Hepatocyte (in vitro differentiated cells): ENCODE data around the gene WNT7A. TPM values are rescaled to one million over a fixed set of nuclear protein-coding genes. Genes with fewer than 3 reads are reported as not detected.

Experiments
- DNase-seq: peaks from one replicate; pipeline ENCODE4 v3.0.0-alpha.2; 2016; ENCODE audit warnings: low spot score
- H2AFZ ChIP-seq: fragments of 200-600 bp; sonication (generic); 2 replicates; pipeline ENCODE4 v1.6.0; 2016; ENCODE audit warnings: antibody characterized with exemption, mild to moderate bottlenecking
- H3K27ac ChIP-seq: fragments of 200-600 bp; sonication (generic); 2 replicates; pipeline ENCODE4 v1.5.1; 2016; ENCODE audit warnings: mild to moderate bottlenecking
- H3K27me3 ChIP-seq: fragments of 200-600 bp; sonication (generic); 2 replicates; pipeline ENCODE4 v1.6.1; 2016
- H3K36me3 ChIP-seq: fragments of 200-600 bp; sonication (generic); replicated peaks from 2 replicates; pipeline ENCODE4 v1.5.1; 2016; ENCODE audit warnings: low read depth; ENCODE audit not compliant: insufficient read depth
- H3K4me1 ChIP-seq: fragments of 200-600 bp; sonication (generic); 2 replicates; pipeline ENCODE4 v1.5.1; 2016; ENCODE audit warnings: mild to moderate bottlenecking, moderate library complexity; ENCODE audit not compliant: insufficient read depth
- H3K4me2 ChIP-seq: fragments of 200-600 bp; sonication (generic); 2 replicates; pipeline ENCODE4 v1.6.0; 2016
- H3K4me3 ChIP-seq: fragments of 200-600 bp; sonication (generic); 2 replicates; pipeline ENCODE4 v1.5.1; 2016; ENCODE audit warnings: mild to moderate bottlenecking
- H3K79me2 ChIP-seq: fragments of 200-600 bp; sonication (generic); 2 replicates; pipeline ENCODE4 v1.6.0; 2017; ENCODE audit warnings: mild to moderate bottlenecking
- H3K9me2 ChIP-seq: fragments of 200-600 bp; sonication (generic); replicated peaks from 2 replicates; pipeline ENCODE4 v1.6.0; 2017; ENCODE audit warnings: mild to moderate bottlenecking; ENCODE audit not compliant: insufficient read depth
- H3K9me3 ChIP-seq: fragments of 200-600 bp; sonication (generic); 2 replicates; pipeline ENCODE4 v1.5.1; 2016; ENCODE audit warnings: low read depth, mild to moderate bottlenecking
- H4K20me1 ChIP-seq: fragments of 200-600 bp; sonication (generic); 2 replicates; pipeline ENCODE4 v1.6.0; 2016; ENCODE audit warnings: mild to moderate bottlenecking; ENCODE audit not compliant: insufficient read depth, poor library complexity, severe bottlenecking
- EZH2 ChIP-seq: fragments of 200-600 bp; sonication (generic); IDR thresholded peaks from 2 replicates; pipeline ENCODE4 v1.6.1; 2016; ENCODE audit warnings: antibody characterized with exemption, mild to moderate bottlenecking, borderline replicate concordance
- EZH2phosphoT487 ChIP-seq: fragments of 200-600 bp; sonication (generic); IDR thresholded peaks from one replicate; pipeline ENCODE4 v1.6.1; 2018; ENCODE audit warnings: antibody characterized with exemption, mild to moderate bottlenecking, low read depth, moderate library complexity; ENCODE audit not compliant: unreplicated experiment, severe bottlenecking
- WGBS: methylation state at CpG from one replicate; pipeline ENCODE4 v1.1.6; 2016; ENCODE audit warnings: low lambda C conversion rate; ENCODE audit errors: missing lambda C conversion rate; 5-methylcytosine and 5-hydroxymethylcytosine counted together
- polyA plus RNA-seq: library from polyadenylated mRNA; unstranded; fragments of >200 nt; fragmentation: Nextera tagmentation; extraction: Ambion mirVana; gene quantifications from 2 replicates; pipeline ENCODE4 v1.2.1, GENCODE V29; 2016
- total RNA-seq: library from RNA; depleted of rRNA; stranded (reverse); fragments of >200 nt; gene quantifications from 2 replicates; pipeline ENCODE4 v1.2.3, GENCODE V29; 2014
- TF ChIP-seq, protein P1 (sequence below): fragments of 200-600 bp; sonication (generic); IDR thresholded peaks from 2 replicates; pipeline ENCODE4 v1.5.1; 2016; ENCODE audit warnings: antibody characterized with exemption, mild to moderate bottlenecking; ENCODE audit not compliant: poor library complexity

Gene WNT7A
- total and polyA plus RNA-seq, 2 experiments from 2014 or later = 0.04 to 0.13 TPM

DNA sequence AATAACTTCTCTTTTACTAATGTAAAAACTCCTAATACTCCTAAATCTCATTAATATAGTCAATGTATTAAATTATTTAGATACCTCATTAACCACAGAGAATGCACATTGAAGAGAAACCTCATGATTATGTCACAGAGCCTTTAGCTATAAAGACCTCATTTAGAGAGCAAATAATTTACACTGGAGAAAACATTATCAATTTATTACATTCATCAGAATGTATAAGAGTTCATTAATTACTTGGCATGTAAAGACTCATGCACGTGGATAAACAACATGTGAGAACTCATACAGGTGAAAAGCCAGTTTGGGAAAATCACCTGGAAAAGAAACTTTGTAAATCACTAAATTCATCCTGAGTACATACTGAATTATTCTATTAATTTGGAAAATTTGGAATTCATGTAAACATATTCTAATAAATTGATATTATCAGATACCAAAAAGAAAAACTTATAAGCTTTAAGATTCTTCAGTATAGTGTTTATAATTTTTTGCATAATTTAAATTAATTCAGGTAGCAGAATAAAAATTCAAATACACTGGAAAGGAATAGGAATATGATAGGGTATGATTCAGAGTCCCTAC is 22.9 kb upstream of the WNT7A start:
- Histone ChIP-seq H4K20me1 (no peaks in the 10 kb centered on the region), H3K27me3 (no peaks in the 10 kb centered on the region), H3K27ac (no peak overlapping the region), H3K36me3 (no peaks in the 10 kb centered on the region), H3K79me2 (no peaks in the 10 kb centered on the region), H3K4me2 (no peak overlapping the region), H3K9me3 (peaks cover 24% of the 10 kb centered on the region), H3K9me2 (no peaks in the 10 kb centered on the region), H3K4me1 (no peaks in the 10 kb centered on the region), H2AFZ (no peak overlapping the region), H3K4me3 (no peak overlapping the region)
- WGBS = 80% methylated on average over 1 of the region's 1 CpG
- no peak for DNase-seq
- TF ChIP-seq EZH2phosphoT487 (no peak), EZH2 (no peak)
- TF ChIP-seq, protein P1, sequence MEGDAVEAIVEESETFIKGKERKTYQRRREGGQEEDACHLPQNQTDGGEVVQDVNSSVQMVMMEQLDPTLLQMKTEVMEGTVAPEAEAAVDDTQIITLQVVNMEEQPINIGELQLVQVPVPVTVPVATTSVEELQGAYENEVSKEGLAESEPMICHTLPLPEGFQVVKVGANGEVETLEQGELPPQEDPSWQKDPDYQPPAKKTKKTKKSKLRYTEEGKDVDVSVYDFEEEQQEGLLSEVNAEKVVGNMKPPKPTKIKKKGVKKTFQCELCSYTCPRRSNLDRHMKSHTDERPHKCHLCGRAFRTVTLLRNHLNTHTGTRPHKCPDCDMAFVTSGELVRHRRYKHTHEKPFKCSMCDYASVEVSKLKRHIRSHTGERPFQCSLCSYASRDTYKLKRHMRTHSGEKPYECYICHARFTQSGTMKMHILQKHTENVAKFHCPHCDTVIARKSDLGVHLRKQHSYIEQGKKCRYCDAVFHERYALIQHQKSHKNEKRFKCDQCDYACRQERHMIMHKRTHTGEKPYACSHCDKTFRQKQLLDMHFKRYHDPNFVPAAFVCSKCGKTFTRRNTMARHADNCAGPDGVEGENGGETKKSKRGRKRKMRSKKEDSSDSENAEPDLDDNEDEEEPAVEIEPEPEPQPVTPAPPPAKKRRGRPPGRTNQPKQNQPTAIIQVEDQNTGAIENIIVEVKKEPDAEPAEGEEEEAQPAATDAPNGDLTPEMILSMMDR = no peak

DNA sequence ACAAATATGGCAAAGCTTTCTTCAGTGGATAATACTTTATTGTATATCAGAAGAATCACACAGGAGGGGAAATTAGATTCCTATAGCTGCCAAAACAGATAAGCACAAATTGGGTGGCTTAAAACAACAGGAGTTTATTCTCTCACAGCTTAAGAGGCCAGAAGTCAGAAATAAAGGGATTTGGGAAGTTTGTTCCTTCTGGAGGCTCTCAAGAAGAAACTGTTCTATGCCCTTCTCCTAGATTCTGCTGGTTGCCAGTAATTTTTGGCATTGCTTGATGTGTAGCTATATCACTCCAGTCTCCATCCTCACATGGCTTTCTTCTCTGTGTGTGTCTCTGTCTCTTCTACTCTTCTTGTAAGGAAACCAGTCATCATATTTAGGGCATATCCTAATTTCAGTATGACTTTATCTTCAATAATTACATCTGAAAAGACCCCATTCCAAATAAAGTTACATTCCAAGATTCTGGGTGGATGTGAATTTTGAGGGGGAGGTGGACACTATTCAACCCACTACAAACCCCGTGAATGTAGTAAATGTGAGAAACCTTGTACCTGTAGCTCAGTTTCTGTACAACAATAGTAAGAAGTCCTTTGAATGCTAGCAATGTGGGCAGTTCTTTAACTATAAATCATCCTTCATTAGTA is 22.2 kb upstream of the WNT7A start:
- Histone ChIP-seq H2AFZ (no peak overlapping the region), H3K27me3 (no peaks in the 10 kb centered on the region), H3K4me1 (no peaks in the 10 kb centered on the region), H3K9me2 (no peaks in the 10 kb centered on the region), H3K79me2 (no peaks in the 10 kb centered on the region), H3K4me3 (no peak overlapping the region), H3K4me2 (no peak overlapping the region), H3K27ac (no peak overlapping the region), H3K9me3 (peaks cover 24% of the 10 kb centered on the region), H3K36me3 (no peaks in the 10 kb centered on the region), H4K20me1 (no peaks in the 10 kb centered on the region)
- no peak for DNase-seq
- TF ChIP-seq EZH2 (no peak), EZH2phosphoT487 (no peak)
- TF ChIP-seq, protein P1 = no peak
- WGBS = 79% methylated on average over 1 of the region's 1 CpG

DNA sequence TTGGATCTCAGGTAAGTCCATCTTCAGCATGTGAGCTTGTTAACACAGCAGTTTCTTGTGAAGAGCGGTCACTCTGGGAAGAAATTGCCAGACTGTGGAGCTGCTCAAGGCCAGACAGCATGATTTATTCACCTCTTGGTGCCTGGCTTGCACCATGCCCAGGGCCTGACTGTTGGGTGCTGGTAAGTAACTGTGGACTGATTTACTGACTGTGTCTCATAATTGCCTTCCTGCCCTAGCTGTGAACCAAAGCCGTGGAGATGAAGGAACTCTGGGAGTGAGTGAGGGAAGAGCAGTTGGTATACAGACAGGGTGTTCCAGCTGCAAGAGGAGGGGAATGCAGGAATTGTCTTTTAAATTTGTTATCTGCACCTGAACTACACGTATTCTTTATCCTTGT is 18.5 kb upstream of the WNT7A start:
- no peaks in the 10 kb centered on the region for H4K20me1 ChIP-seq
- DNase-seq = no peak
- H3K36me3 ChIP-seq = no peaks in the 10 kb centered on the region
- H3K4me1 ChIP-seq = peaks cover 5% of the 10 kb centered on the region
- H3K27ac ChIP-seq = no peak overlapping the region
- H2AFZ ChIP-seq = no peak overlapping the region
- 71% methylated on average over 3 of the region's 3 CpGs for WGBS
- H3K9me2 ChIP-seq = no peaks in the 10 kb centered on the region
- TF ChIP-seq, protein P1 = no peak
- TF ChIP-seq EZH2phosphoT487 = no peak
- no peak for TF ChIP-seq EZH2
- no peak overlapping the region for H3K4me2 ChIP-seq
- no peaks in the 10 kb centered on the region for H3K79me2 ChIP-seq
- H3K9me3 ChIP-seq = peaks cover 17% of the 10 kb centered on the region
- H3K27me3 ChIP-seq = no peaks in the 10 kb centered on the region
- H3K4me3 ChIP-seq = no peak overlapping the region
